Neutrophil (primary cell): ENCODE results near the gene ANO1.

Source experiments
- H3K27ac ChIP-seq: fragments of 200-600 bp; sonication (generic); 2 replicates; pipeline ENCODE4 v1.5.1; 2016; ENCODE audit warnings: mild to moderate bottlenecking, moderate library complexity
- H3K27me3 ChIP-seq: fragments of 200-600 bp; sonication (generic); 2 replicates; pipeline ENCODE4 v1.6.0; 2016; ENCODE audit warnings: mild to moderate bottlenecking
- H3K36me3 ChIP-seq: fragments of 200-600 bp; sonication (generic); 2 replicates; pipeline ENCODE4 v1.5.1; 2017
- H3K4me1 ChIP-seq, 2 experiments: fragments of 200-600 bp in 1 of 2; sonication (generic) in 1 of 2; 1 replicate in 1 of 2; 2 replicates in 1 of 2; pipeline versions ENCODE4 v1.5.1 to v1.6.1; 2013 to 2016; ENCODE audit warnings: low read depth in 1 of 2, low read length in 1 of 2, mild to moderate bottlenecking in 1 of 2, moderate library complexity in 1 of 2; ENCODE audit not compliant: control insufficient read depth in 1 of 2, insufficient read depth in 1 of 2
- H3K4me3 ChIP-seq, 2 experiments: fragments of 200-600 bp in 1 of 2; sonication (generic) in 1 of 2; 1 replicate in 1 of 2; 2 replicates in 1 of 2; pipeline ENCODE4 v1.5.1; 2013 to 2016; ENCODE audit warnings: low read depth in 1 of 2, low read length in 1 of 2, mild to moderate bottlenecking in 1 of 2, moderate library complexity in 1 of 2
- H3K9me3 ChIP-seq: fragments of 200-600 bp; sonication (generic); 2 replicates; pipeline ENCODE4 v1.5.1; 2016
- CTCF ChIP-seq: fragments of 200-600 bp; sonication (generic); IDR thresholded peaks from 2 replicates; pipeline ENCODE4 v1.5.1; 2016; ENCODE audit warnings: antibody characterized with exemption

ANO1 gene

GRCh38 chr11:70066628-70067027 is 11.5 kb upstream of the ANO1 start:
- no peaks in the 10 kb centered on the region for H3K36me3 ChIP-seq
- peaks cover 64% of the 10 kb centered on the region for H3K27me3 ChIP-seq
- no peaks in the 10 kb centered on the region for H3K4me1 ChIP-seq
- H3K27ac ChIP-seq = no peak overlapping the region
- TF ChIP-seq CTCF = no peak
- no peaks in the 10 kb centered on the region for H3K9me3 ChIP-seq
- H3K4me3 ChIP-seq = no peak overlapping the region

GRCh38 chr11:70067036-70067435 is 11.1 kb upstream of the ANO1 start:
- Histone ChIP-seq H3K36me3 (no peaks in the 10 kb centered on the region), H3K4me1 (no peaks in the 10 kb centered on the region), H3K4me3 (no peak overlapping the region), H3K27me3 (peaks cover 68% of the 10 kb centered on the region), H3K27ac (no peak overlapping the region), H3K9me3 (no peaks in the 10 kb centered on the region)
- TF ChIP-seq CTCF = no peak

- H3K36me3 ChIP-seq = no peaks in the 10 kb centered on the region
- H3K4me3 ChIP-seq = no peak overlapping the region
- H3K27ac ChIP-seq = no peak overlapping the region
- no peaks in the 10 kb centered on the region for H3K4me1 ChIP-seq
- TF ChIP-seq CTCF = no peak
- no peaks in the 10 kb centered on the region for H3K9me3 ChIP-seq
- peaks cover 75% of the 10 kb centered on the region for H3K27me3 ChIP-seq
Observed at GRCh38 chr11:70067591-70068341, 10.4 kb upstream of the ANO1 start.

GRCh38 chr11:70068345-70068744 is 9.8 kb upstream of the ANO1 start:
- H3K27me3 ChIP-seq = peaks cover 81% of the 10 kb centered on the region
- H3K4me3 ChIP-seq = no peak overlapping the region
- no peaks in the 10 kb centered on the region for H3K4me1 ChIP-seq
- H3K36me3 ChIP-seq = no peaks in the 10 kb centered on the region
- TF ChIP-seq CTCF = no peak
- no peaks in the 10 kb centered on the region for H3K9me3 ChIP-seq
- H3K27ac ChIP-seq = no peak overlapping the region

GRCh38 chr11:70068950-70069349 is 9.2 kb upstream of the ANO1 start:
- TF ChIP-seq CTCF = no peak
- peaks cover 86% of the 10 kb centered on the region for H3K27me3 ChIP-seq
- H3K36me3 ChIP-seq = no peaks in the 10 kb centered on the region
- H3K4me3 ChIP-seq = no peak overlapping the region
- no peak overlapping the region for H3K27ac ChIP-seq
- no peaks in the 10 kb centered on the region for H3K9me3 ChIP-seq
- no peaks in the 10 kb centered on the region for H3K4me1 ChIP-seq
